H1 (cell line): Measurements from ENCODE around the gene EXOC2. TPM values are rescaled to one million over a fixed set of nuclear protein-coding genes. Genes with fewer than 3 reads are reported as not detected.

Experiments used
- ASH2L ChIP-seq: fragments of 200-600, 300-600 bp; sonication (generic); IDR thresholded peaks from one replicate; pipeline ENCODE4 v1.7.1; 2017; ENCODE audit warnings: low read length
- CEBPB ChIP-seq: IDR thresholded peaks from 2 replicates; pipeline ENCODE4 v1.6.1; 2012; ENCODE audit warnings: low read depth, low read length
- KDM4A ChIP-seq: IDR thresholded peaks from one replicate; pipeline ENCODE4 v1.7.1; 2012; ENCODE audit warnings: low read depth, mild to moderate bottlenecking, moderate library complexity, low read length, inconsistent platforms; ENCODE audit not compliant: severe bottlenecking
- polyA plus RNA-seq, 7 experiments: library from polyadenylated mRNA; depleted of rRNA in 3 of 7; stranded (reverse) in 5 of 7; unstranded in 2 of 7; fragments of >200 nt in 5 of 7; fragments of 200-250 nt in 2 of 7; gene quantifications; 1 replicate in 5 of 7; 2 replicates in 1 of 7; 4 replicates in 1 of 7; pipeline versions ENCODE4 v1.2.1 to v1.2.3, GENCODE V29; 2011 to 2013; ENCODE audit warnings: missing spikeins in 2 of 7, mixed read lengths in 2 of 7
- total RNA-seq: library from RNA; stranded (reverse); fragmentation: NEBNext Ultra II Directional; extraction: Animal tissue kit (Norgen Biotek cat#: 25700); gene quantifications from 2 replicates; pipeline ENCODE4 v1.2.1, GENCODE V29; 2021
- TF ChIP-seq, protein P1 (sequence below): fragments of 300-600 bp; sonication (generic); IDR thresholded peaks from 2 replicates; pipeline ENCODE4 v1.7.1; 2012; ENCODE audit warnings: low read length, moderate library complexity, mild to moderate bottlenecking, inconsistent platforms; ENCODE audit not compliant: insufficient replicate concordance

EXOC2 gene
- total and polyA plus RNA-seq, 2 of the 8 experiments (the other 6 are each of a cell fraction or from before 2014, with no cell fraction given): 25.5 to 44.4 TPM

DNA sequence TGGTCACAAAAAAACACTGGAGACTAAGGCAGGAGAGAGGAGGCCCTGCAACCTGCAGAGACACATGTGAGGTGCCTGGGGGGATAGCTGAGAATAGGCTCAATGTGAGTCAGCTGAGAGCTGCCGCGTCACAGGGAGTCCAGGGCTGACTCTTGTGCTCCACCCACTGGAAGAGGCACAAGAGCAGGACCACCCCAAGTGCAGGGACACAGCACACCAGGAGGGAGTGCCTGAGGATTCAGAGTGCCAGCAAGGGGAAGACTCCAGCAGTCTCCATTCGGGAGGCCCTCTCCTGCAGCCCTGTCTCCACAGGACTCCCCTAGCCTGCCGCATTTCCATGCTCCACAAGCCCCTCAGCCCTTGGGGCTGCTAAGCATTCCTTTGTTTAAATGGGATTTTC is 141.5 kb downstream of the EXOC2 start (continued):
- TF ChIP-seq, protein P1, sequence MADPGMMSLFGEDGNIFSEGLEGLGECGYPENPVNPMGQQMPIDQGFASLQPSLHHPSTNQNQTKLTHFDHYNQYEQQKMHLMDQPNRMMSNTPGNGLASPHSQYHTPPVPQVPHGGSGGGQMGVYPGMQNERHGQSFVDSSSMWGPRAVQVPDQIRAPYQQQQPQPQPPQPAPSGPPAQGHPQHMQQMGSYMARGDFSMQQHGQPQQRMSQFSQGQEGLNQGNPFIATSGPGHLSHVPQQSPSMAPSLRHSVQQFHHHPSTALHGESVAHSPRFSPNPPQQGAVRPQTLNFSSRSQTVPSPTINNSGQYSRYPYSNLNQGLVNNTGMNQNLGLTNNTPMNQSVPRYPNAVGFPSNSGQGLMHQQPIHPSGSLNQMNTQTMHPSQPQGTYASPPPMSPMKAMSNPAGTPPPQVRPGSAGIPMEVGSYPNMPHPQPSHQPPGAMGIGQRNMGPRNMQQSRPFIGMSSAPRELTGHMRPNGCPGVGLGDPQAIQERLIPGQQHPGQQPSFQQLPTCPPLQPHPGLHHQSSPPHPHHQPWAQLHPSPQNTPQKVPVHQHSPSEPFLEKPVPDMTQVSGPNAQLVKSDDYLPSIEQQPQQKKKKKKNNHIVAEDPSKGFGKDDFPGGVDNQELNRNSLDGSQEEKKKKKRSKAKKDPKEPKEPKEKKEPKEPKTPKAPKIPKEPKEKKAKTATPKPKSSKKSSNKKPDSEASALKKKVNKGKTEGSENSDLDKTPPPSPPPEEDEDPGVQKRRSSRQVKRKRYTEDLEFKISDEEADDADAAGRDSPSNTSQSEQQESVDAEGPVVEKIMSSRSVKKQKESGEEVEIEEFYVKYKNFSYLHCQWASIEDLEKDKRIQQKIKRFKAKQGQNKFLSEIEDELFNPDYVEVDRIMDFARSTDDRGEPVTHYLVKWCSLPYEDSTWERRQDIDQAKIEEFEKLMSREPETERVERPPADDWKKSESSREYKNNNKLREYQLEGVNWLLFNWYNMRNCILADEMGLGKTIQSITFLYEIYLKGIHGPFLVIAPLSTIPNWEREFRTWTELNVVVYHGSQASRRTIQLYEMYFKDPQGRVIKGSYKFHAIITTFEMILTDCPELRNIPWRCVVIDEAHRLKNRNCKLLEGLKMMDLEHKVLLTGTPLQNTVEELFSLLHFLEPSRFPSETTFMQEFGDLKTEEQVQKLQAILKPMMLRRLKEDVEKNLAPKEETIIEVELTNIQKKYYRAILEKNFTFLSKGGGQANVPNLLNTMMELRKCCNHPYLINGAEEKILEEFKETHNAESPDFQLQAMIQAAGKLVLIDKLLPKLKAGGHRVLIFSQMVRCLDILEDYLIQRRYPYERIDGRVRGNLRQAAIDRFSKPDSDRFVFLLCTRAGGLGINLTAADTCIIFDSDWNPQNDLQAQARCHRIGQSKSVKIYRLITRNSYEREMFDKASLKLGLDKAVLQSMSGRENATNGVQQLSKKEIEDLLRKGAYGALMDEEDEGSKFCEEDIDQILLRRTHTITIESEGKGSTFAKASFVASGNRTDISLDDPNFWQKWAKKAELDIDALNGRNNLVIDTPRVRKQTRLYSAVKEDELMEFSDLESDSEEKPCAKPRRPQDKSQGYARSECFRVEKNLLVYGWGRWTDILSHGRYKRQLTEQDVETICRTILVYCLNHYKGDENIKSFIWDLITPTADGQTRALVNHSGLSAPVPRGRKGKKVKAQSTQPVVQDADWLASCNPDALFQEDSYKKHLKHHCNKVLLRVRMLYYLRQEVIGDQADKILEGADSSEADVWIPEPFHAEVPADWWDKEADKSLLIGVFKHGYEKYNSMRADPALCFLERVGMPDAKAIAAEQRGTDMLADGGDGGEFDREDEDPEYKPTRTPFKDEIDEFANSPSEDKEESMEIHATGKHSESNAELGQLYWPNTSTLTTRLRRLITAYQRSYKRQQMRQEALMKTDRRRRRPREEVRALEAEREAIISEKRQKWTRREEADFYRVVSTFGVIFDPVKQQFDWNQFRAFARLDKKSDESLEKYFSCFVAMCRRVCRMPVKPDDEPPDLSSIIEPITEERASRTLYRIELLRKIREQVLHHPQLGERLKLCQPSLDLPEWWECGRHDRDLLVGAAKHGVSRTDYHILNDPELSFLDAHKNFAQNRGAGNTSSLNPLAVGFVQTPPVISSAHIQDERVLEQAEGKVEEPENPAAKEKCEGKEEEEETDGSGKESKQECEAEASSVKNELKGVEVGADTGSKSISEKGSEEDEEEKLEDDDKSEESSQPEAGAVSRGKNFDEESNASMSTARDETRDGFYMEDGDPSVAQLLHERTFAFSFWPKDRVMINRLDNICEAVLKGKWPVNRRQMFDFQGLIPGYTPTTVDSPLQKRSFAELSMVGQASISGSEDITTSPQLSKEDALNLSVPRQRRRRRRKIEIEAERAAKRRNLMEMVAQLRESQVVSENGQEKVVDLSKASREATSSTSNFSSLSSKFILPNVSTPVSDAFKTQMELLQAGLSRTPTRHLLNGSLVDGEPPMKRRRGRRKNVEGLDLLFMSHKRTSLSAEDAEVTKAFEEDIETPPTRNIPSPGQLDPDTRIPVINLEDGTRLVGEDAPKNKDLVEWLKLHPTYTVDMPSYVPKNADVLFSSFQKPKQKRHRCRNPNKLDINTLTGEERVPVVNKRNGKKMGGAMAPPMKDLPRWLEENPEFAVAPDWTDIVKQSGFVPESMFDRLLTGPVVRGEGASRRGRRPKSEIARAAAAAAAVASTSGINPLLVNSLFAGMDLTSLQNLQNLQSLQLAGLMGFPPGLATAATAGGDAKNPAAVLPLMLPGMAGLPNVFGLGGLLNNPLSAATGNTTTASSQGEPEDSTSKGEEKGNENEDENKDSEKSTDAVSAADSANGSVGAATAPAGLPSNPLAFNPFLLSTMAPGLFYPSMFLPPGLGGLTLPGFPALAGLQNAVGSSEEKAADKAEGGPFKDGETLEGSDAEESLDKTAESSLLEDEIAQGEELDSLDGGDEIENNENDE: no peak
- TF ChIP-seq KDM4A (no peak), ASH2L (peak; percentile 12), CEBPB (no peak)
